ENCODE measurements around the gene GARIN1A.

DNA sequence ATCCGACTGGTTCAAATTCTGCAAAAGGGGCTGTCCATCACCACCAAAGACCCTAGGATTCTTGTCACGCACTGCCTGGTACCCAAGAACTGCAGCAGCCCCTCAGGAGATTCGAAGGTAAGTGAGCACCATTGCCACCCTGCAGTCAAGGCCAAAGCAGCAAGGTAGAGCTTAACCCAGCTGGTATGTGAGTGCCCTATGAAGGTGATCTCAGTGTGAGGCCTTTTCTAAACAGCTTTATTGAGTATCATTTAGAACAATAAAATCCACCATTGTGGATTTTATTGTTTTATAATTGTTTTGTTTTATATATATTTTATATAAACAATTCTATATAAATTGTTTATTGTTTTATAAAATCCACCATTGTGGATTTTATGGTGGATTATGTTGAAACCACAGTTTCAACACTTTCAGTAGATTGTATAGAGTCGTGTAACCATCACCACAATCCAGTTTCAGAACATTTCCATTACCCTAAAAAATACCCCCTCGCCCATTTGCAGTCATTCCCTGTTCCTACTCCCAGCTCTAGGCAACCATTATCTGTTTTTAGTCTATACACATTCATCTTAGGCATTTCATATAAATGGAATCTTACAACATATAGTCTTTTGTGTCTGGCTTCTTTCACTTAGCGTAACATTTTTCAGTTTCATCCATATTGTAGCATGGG is 47.0 kb downstream of the GARIN1A start:
- TF ChIP-seq, protein P1, sequence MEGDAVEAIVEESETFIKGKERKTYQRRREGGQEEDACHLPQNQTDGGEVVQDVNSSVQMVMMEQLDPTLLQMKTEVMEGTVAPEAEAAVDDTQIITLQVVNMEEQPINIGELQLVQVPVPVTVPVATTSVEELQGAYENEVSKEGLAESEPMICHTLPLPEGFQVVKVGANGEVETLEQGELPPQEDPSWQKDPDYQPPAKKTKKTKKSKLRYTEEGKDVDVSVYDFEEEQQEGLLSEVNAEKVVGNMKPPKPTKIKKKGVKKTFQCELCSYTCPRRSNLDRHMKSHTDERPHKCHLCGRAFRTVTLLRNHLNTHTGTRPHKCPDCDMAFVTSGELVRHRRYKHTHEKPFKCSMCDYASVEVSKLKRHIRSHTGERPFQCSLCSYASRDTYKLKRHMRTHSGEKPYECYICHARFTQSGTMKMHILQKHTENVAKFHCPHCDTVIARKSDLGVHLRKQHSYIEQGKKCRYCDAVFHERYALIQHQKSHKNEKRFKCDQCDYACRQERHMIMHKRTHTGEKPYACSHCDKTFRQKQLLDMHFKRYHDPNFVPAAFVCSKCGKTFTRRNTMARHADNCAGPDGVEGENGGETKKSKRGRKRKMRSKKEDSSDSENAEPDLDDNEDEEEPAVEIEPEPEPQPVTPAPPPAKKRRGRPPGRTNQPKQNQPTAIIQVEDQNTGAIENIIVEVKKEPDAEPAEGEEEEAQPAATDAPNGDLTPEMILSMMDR (IDR thresholded peaks at IDR 0.05; ENCODE audit: low read length): no peak
- TF ChIP-seq EZH2phosphoT487 (IDR thresholded peaks at IDR 0.05; ENCODE audit: low read length) (no peak), EZH2 (optimal IDR thresholded peaks at IDR 0.05; ENCODE audit: low read depth, low read length) (no peak)
